Mononuclear cell (primary cell): Measurements from ENCODE around the gene CDC40. TPM values are rescaled to one million over a fixed set of nuclear protein-coding genes. Genes with fewer than 3 reads are reported as not detected.
"Not testable (repeated sequence)": the region's sequence is repeated elsewhere in the genome, so short reads cannot be mapped to it uniquely, and the experiment has no call there.

Experiments
- H3K27me3 ChIP-seq: 2 replicates; pipeline ENCODE4 v1.6.0; 2011; ENCODE audit warnings: low read length, control low read depth; ENCODE audit not compliant: insufficient read depth
- H3K4me1 ChIP-seq: 2 replicates; pipeline ENCODE4 v1.5.1; 2011; ENCODE audit warnings: mild to moderate bottlenecking, low read length, control low read depth; ENCODE audit not compliant: insufficient read depth
- H3K4me3 ChIP-seq: 2 replicates; pipeline ENCODE4 v1.5.1; 2011; ENCODE audit warnings: mild to moderate bottlenecking, low read length, moderate library complexity
- H3K9me3 ChIP-seq: 2 replicates; pipeline ENCODE4 v1.5.1; 2011; ENCODE audit warnings: low read depth, mild to moderate bottlenecking, control low read depth, low read length
- total RNA-seq: library from RNA; depleted of rRNA; stranded (reverse); fragments of >200 nt; gene quantifications from one replicate; pipeline ENCODE4 v1.2.3, GENCODE V29; 2012

Gene CDC40
- total RNA-seq, 1 donor, result 63.3 TPM

DNA sequence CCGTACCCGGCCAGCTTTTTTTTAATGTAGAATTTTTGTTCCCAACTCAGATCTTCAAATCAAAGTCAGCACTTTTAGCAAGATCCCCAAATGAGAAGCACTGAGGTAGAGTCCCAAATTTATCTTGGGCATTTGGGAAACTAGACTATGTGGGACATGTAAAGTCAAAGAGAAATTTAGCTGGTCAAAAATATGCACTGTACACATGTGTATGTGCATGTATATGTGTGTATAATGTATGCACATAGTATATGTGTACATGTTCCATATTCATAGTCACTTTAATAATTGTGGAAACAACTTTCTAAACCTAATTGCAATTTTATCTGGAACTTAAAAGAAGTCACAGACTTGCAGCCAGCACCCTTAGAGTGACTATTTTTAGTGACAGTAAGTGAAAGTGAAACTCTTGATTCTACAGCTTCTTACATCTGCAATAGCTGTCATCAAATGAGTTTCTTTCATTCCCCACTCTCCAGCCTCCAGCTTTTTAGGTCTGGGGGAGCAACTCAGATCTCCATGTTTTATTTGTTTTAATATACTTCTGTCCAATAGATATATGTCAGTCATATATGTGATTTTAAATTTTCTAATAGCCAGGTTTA, 53.6 kb downstream of the CDC40 start:
- Histone ChIP-seq H3K4me3 (no peak overlapping the region), H3K4me1 (peaks cover 7% of the 10 kb centered on the region), H3K9me3 (no peaks in the 10 kb centered on the region), H3K27me3 (no peaks in the 10 kb centered on the region)

DNA sequence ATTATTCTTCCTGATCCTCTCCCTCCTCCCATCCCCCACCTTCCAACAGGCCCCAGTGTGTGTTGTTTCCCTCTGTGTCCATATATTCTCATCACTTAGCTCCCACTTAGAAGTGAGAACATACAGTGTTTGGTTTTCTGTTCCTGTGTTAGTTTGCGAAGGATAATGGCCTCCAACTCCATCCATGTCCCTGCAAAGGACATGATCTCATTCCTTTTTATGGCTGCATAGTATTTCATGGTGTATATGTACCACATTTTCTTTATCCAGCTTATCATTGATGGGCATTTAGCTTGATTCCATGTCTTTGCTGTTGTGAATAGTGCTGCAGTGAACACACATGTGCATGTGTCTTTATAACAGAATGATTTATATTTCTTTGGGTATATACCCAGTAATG, 55.8 kb downstream of the CDC40 start:
- not testable (repeated sequence) for H3K27me3 ChIP-seq, H3K9me3 ChIP-seq, H3K4me1 ChIP-seq, H3K4me3 ChIP-seq

DNA sequence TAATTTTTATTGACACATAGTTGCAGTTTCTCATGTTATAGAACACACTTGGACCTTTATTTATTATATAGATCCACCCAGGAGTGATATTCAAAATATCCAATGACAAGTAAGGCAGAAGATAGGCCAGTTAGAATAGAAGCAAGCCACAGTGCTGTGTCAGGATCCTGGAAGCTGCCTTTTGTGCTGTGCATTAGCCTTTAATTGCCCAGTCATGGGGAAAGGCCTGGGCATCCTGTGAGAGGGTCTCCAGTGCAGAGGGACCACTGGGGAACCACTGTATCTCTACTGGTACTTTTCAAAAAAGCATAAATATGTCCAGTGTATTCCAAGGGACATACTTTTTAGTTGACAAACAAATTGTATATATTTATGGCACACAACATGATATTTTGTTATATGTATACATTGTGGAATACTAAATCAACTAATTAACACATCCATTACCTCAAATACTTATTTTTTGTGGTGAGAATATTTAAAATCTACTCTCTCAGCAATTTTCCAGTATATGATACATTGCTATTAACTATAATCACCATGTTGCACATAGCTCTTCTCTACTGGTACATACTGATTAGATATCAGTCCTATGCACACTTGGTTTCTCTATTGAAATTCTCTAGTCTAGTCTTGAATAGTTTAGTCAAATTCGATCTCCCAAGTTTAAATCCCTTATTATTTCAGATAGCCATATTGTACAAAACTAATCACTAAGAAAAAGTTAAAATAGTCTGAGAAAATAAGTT, 59.5 kb downstream of the CDC40 start:
- Histone ChIP-seq H3K27me3 (no peaks in the 10 kb centered on the region), H3K4me1 (no peaks in the 10 kb centered on the region), H3K9me3 (no peaks in the 10 kb centered on the region)

DNA sequence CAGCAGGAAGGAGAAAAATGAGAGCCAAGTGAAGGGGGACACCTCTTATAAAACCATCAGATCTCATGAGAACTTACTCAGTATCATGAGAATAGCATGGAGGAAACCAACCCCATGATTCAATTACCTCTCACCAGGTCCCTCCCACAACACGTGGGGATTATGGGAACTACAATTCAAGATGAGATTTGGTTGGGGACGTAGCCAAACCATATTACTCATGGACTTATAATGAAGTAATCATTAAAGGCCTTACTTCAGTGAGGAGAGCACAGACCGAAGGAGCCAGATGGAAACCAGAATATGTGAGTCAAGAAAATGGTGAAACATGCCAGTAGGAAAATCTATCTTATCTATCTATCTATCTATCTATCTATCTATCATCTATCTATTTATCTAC, 64.4 kb downstream of the CDC40 start:
- not testable (repeated sequence) for H3K27me3 ChIP-seq, H3K4me1 ChIP-seq, H3K9me3 ChIP-seq, H3K4me3 ChIP-seq

More for the DNA sequence above, 59.5 kb downstream of the CDC40 start:
- H3K4me3 ChIP-seq, result no peak overlapping the region

DNA sequence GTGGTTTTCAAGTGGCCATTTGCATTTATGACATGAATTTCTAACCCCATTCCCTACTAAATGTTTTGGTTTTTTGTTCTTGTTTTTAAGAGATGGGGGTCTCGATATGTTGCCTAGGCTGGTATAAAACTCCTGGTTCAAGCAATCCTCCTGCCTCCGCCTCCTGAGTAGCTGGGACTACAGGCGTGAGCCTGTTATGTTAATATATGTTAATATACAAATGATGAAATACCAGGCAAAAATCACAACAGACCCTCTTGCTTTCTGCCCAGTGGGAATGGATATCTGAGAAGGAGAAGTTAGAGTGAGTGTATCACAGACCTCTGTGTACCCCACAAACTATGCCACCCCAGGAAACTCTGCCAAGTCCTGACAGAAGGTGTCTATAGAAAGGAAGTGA, 66.2 kb downstream of the CDC40 start:
- Histone ChIP-seq H3K27me3 (no peaks in the 10 kb centered on the region), H3K9me3 (no peaks in the 10 kb centered on the region), H3K4me3 (no peak overlapping the region), H3K4me1 (no peaks in the 10 kb centered on the region)

DNA sequence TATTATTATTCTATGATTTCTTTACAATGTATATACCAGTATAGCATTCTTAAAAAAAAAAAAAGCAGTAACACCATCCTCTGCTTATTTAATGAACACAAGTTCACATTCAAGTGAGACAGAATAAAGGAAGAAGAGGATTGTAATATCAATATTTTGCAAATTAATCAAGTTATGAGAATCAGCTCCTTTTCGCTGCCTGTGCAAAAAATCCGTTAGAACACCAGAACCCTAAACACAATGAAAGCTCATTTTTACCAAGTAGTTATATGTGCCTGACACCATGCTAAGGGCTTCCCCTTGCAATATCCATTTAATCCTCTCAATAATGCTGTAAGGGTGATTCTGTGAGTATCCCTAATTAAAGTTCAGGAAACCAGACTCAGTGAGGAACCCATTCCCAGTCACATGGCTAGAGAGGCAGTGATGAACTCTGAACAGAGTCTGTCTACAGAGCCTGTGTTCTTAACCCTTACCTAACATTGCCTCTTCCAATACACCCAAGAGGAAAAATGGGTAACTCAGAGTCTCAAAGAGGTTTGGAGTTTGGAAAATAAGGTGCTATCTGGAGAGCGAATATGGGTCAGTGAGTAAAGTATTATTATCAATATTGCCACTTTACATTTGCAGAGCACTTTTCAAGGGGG, 66.8 kb downstream of the CDC40 start:
- Histone ChIP-seq H3K27me3 (no peaks in the 10 kb centered on the region), H3K4me3 (no peak overlapping the region), H3K9me3 (no peaks in the 10 kb centered on the region), H3K4me1 (no peaks in the 10 kb centered on the region)

DNA sequence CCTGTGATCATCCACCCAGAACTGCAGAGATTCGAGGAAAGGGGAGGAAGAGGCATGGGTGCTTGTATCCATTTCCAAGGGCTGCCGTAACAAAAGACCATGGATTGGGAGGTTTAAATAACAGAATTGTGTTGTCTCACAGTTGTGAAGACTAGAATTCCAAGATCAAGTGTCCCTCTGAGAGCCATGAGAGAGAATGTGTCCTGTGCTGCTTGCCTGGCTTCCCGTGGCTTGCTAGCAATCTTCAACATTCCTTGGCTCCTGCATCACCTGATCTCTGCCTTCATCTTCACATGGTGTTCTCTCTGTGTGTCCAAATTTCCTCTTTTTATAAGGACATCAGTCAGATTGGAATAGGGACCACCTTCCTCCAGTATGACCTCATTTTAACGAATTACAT, 69.8 kb downstream of the CDC40 start:
- H3K4me3 ChIP-seq, result no peak overlapping the region
- no peaks in the 10 kb centered on the region for H3K9me3 ChIP-seq
- no peaks in the 10 kb centered on the region for H3K27me3 ChIP-seq
- H3K4me1 ChIP-seq, result no peaks in the 10 kb centered on the region

DNA sequence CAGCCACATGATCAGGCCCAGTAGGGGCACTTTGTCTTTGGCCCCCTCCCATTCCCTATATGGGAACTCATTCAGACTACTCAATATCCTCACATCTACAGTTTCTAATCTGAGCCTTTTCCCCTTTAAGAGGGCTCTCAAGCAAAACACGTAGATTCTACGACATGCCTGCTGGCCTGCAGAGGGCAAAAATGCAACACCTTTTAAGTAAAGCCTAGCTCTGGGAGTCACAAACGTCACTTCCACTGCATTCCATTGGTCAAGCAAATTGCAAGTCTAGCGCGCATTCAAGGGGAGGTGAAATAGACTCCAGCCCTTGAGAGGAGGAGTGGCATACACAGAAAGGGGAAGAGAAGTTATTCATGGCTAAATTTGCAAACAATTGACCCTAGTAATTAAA, 70.6 kb downstream of the CDC40 start:
- no peaks in the 10 kb centered on the region for H3K9me3 ChIP-seq
- H3K4me3 ChIP-seq, result no peak overlapping the region
- H3K27me3 ChIP-seq, result no peaks in the 10 kb centered on the region
- no peaks in the 10 kb centered on the region for H3K4me1 ChIP-seq

DNA sequence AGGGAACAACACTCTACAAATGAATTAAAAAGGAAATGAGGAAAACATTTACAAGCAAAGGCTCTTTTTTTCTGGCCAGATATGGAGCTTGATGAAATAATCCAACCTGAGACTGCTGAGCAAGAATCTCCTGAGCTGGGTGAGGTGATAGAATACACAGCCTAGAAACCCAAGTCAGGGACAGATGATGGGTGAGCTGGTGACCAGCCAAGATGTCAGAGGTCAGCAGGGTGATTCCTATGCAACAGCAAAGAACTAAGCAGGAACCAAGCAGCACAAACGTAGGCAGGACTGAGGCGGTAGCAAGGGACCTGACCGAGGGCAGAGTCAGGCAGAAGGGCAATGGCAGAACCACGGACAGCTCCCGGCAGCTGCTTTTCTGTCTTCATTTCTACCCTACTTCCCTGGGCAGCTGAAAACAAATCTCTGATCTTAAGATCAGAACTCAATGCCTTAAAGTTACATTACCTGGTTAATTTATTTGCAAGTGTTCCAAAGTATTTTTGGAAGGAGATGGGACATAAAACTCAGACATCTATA, 75.1 kb downstream of the CDC40 start:
- Histone ChIP-seq H3K4me1 (no peaks in the 10 kb centered on the region), H3K27me3 (no peaks in the 10 kb centered on the region), H3K4me3 (no peak overlapping the region), H3K9me3 (no peaks in the 10 kb centered on the region)

DNA sequence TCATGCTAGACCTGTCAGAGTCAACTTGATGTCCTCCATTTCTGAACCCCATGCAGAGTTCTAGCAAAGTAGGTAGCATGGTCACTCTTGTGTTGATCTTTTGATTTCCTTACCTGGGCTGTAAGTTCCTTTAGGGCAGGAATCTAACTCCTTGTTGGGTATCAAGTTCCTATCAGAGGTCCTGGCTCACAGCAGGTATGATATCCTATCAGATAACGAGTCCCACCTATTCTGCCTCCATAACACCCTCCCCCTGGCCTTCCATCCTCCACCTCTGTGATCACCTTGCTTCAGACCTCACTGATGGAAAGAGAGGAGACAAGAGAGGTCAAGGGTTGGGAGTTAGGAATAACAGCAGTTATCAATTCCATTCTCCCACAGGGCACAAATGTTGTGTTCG, 76.1 kb downstream of the CDC40 start:
- Histone ChIP-seq H3K4me1 (no peaks in the 10 kb centered on the region), H3K27me3 (no peaks in the 10 kb centered on the region), H3K4me3 (no peak overlapping the region), H3K9me3 (no peaks in the 10 kb centered on the region)

DNA sequence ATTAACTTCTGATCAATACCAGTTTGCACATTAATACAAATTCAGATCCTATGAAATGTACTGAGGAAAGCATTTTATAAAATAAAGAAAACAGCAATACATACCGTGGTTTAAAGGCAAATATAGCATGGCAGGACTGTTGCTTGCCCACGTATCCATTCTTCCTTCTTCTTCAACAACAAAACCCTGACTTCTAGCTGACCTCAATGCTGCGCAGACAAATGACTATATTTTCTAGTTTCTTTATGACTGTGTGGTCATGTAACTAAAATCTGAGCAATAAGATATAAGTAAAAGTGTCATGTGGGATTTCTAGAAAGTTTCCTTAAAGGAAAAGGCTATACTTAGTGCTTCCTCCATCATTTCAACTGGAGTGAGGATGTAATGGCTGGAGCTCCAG, 85.0 kb downstream of the CDC40 start:
- no peaks in the 10 kb centered on the region for H3K4me1 ChIP-seq
- H3K27me3 ChIP-seq, result no peaks in the 10 kb centered on the region
- no peak overlapping the region for H3K4me3 ChIP-seq
- H3K9me3 ChIP-seq, result no peaks in the 10 kb centered on the region

DNA sequence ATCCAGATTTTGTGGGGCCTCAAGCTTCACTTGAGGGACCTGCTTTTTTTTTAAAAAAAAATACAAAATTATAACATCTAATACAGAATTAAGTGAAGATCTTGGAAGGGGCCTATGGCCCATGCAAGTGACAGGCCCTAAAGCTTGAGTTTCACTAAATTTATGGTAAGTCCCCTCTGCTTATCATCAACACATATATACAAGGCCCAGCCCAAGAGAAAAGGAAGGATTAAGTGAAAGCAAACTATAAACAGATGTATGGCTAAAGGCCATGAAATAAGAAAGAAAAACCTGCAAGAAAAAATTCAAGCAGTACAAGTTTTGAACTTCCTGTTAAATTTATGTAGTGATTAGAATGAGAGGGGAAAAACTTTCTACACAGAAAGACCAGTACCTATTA, 86.8 kb downstream of the CDC40 start:
- Histone ChIP-seq H3K27me3 (no peaks in the 10 kb centered on the region), H3K9me3 (no peaks in the 10 kb centered on the region), H3K4me1 (no peaks in the 10 kb centered on the region), H3K4me3 (no peak overlapping the region)

DNA sequence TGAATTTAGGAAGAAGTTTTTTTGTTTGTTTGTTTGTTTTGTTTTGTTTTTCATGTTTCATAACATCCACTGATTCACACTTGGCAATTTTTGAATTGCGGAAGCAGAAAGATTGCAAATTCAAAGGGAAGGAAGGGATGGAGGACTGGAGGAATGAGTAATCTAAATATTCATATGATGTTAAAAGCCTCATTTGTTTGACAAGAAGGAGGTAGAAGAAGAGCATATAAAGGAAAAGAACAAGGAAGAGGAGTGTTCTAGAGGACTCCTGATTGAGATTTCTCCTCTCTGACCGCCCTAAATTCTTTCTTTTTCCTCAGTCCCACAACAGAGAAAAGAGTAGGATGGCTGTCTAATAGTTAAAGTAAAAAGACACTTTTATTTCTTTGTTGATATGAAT, 89.4 kb downstream of the CDC40 start:
- Histone ChIP-seq H3K27me3 (no peaks in the 10 kb centered on the region), H3K4me3 (no peak overlapping the region), H3K4me1 (no peaks in the 10 kb centered on the region)

DNA sequence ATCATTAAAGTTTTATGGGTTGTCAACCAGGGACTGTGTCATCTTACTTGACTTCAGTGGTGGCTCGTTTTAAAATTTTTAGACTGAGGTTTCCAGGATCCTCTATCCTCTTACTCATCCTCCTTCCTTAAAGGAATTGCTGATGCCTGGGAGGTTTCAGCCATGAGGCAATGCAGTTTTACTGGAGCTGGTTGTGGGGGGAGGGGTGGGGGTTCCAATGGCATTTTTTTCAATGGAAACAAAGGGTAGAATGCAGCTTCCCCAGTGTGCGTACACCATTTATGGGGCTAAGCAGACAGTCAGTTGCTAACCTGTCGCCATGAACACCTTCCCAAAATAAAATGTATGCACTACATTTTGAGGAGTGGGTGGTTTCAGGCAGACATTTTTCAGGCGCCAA, 89.9 kb downstream of the CDC40 start:
- H3K9me3 ChIP-seq, result no peaks in the 10 kb centered on the region
- H3K4me3 ChIP-seq, result no peak overlapping the region
- H3K27me3 ChIP-seq, result no peaks in the 10 kb centered on the region
- H3K4me1 ChIP-seq, result no peaks in the 10 kb centered on the region

More for the DNA sequence above, 89.4 kb downstream of the CDC40 start:
- no peaks in the 10 kb centered on the region for H3K9me3 ChIP-seq

DNA sequence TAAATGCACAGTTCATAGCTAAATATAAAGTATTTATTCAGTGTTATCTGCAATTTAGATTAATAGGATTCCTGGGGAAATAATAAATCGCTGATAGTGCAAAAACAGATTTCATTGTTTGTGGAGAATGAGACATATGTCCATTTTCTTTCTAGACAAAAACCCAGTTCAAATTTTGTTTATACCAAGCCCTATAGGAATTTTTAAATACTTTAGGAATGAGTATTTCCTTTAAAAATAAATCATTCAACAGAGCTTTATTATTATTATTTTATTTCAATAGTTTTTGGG, 91.5 kb downstream of the CDC40 start:
- H3K4me3 ChIP-seq, result no peak overlapping the region
- no peaks in the 10 kb centered on the region for H3K27me3 ChIP-seq
- H3K9me3 ChIP-seq, result no peaks in the 10 kb centered on the region
- H3K4me1 ChIP-seq, result no peaks in the 10 kb centered on the region

DNA sequence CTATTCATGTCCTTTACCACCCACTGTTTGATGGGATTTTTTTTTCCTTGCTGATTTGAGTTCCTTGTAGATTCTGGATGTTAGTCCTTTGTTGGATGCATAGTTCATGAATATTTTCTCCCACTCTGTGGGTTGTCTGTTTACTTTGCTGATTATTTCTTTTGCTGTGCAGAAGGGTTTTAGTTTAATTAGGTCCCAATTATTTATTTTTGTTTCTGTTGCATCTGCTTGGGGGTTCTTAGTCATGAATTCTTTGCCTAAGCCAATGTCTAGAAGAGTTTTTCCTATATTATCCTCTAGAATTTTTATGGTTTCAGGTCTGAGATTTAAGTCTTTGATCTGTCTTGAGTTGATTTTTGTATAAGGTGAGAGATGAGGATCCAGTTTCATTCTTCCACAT, 92.6 kb downstream of the CDC40 start:
- H3K4me1 ChIP-seq, H3K4me3 ChIP-seq, H3K9me3 ChIP-seq, H3K27me3 ChIP-seq: not testable (repeated sequence)
